Measurements from ENCODE around the gene FMNL1.

FMNL1 gene

DNA sequence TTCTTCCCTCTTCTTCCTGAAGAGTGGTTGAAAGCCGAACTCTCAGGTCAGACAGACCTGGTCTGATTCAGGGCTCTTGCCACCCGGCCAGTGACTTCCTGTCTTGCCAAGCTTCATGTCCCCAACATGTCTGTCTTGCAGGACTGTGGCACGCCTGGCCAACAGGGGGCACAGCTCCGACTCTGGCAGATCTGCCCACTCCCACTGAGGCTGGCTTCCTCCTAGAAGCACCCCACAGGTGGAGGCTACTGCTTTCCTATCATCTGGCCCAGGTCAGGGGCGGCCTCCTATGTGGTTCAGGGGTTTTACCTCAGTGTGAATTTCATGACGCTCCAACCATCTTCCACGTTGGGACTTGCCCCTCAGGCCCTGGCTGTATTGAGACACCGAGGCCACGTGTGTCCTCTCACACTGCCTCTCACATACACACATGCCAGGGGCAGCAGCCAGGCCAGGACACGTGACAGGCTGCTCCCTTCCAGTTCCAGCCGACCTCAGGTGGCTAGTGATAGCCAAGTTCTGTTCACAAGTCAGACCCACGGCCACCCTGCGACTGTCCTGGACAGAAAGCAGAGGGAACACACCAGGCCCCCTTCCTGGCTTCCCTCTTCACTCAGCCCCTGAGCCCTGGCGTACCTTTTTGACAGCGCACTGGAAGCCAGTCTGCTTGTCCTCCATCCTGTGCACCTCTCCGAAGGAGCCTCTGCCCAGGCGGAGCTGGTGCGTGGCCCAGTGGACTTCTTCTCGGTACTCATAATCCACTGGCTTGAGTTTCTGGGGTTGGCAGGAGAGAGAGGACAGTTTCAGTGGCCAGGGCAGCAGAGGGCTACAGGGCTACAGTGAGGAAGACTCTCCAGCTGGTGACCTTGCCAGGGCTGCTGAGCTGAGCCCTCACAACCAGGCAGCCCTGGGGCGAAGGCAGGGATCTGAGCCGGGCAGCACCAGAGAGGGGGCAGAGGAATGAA is 62.8 kb downstream of the FMNL1 start:
- DNase-seq = peak; percentile 60

DNA sequence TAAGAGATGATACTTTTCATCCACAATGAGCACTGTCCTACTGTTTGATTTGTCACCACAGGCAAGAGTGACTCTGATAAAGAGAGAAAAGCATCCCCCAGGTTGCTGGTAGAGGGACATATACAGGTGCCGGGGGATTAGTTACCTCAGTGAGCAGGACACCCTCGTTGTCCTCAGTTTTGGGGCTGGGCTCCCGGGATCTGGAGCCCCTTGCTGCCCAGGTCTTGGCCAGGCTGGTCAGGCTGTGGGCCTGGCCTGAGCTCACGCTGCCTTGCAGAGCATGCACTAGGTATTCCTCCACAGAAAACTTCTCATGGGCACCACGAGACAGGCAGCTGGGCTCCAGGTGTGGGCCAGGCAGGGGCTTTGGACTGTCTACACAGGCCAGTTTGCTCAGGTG is 64.6 kb downstream of the FMNL1 start:
- DNase-seq = no peak

DNA sequence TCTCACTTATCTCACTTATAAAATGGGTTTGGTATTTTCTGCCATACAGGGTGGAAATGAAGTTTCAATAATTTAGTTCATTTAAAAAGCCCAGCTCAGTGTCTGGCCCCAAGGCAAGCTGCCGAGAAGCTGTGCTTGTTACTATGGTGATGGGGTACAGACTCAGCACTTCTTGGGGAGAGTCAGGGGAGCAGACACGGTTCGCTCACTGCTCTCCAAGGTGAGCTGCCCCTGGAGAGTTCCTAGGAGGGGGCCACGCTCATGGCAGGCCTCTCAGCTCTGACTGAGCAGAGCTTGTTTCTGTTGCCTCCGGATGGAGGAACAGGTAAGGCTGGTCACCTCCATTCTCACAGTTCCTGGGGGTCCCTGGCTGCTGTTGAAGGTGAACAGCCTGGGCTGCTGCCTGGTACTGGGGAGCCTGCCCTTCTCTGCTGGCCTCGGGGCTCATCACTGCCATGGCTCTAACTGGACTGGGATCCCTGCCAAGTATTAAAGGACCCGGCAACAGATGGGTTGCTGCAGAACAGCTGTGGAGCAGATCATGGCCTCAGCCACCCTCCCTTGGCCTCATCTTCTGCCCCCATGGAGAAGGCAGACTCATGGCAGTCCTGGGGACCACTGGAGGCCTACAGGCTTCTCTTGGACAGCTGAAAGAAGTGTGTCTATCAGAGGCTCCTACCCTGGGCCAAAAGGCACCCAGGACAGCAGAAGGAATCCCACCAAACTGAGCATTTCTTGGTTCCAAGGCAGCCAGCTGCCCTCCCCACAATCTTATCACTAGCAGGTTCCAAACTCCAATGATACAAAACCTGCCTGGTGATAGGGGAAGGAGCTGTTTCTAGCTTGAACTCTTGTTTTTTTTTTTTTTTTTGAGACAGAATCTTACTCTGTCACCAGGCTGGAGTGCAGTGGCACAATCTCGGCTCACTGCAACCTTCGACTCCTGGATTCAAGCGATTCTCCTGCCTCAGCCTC is 66.1 kb downstream of the FMNL1 start:
- no peak for DNase-seq

DNA sequence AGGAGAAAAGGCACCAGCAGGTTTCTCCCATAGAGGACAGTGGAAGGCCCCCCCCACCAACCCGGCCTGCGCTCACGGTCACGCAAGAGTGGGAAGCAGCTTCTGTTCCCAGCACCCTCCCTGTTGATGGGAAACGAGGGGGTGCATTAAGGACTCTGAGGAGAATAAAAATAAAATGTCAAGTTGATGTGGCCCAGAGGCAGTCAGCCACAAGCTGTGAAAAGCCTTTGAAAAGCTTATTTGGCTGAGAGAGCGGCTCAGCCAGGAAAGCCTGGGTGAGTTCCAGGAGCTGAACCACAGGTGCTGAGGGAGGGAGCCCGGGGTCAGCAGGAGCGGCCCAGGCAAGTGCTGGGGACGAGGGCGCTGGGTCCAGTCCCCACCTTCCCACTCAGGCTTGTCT is 67.1 kb downstream of the FMNL1 start:
- DNase-seq = no peak

DNA sequence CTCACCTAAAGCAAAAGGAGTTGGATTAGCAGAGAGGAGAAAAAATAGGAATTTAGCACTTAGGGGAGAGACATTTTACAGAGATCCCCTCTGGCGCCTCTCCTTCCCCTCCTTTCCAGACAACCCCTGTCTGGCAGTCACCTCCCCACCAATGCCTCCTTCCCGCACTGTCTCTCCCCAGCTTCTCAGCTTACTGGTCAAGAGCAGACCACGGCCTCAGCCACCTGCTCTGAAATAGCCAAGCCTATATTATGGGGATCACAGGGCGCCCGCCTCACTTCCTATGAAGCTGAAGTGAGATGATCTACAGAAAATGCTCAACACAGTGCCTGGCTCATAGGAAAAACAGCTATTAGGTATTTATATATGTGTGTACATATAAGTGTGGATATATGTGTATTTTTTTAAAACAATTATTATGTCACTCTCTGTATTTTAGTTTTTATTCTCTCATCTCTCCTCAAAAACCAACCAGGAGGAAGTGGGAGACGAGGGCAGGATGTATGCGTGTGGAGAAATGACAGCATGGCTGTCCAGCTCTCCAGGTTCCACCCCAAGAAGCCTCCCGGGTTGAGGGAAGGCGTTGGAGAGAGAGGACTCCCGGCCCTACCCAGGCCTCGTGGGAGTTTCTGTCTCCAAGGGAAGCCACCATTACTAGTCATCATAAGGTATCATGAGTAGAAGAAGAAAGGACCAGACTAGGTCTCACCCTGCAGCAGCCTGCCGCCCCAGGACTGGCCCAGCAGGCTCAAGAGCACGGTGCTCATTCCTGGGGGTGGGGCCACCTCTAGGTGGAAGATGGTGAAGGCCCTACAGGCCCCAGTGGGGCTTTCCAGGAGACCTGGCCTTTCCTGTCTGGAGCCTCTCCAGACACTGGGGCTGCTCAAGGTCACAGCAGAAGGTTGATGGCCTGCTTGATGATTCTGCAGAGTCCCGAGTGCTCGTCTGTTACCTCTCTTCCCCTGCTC is 67.9 kb downstream of the FMNL1 start:
- DNase-seq = no peak

DNA sequence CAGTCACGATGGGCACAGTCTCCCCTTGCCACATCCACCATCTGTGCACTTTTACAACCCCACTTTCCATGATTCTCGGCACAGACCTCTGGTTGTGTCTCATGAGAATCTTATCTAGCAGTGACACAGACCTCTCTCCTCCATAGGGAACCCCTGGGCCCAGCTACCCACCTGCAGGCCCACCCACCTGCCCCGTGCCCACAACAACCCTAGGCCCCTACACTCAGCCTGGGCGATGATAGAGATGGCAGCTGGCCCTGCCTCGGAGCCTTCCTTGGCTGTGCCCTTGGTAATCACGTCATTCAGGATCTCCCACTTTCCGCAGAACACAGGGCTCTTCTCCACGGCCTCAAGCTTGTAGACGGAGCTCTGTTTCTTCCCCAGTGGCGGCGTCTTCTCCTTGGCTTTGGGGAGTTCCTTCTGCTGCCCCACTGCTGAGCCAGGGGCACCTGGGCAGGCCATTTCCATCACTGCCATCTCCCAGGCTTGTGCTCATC is 68.6 kb downstream of the FMNL1 start:
- DNase-seq = no peak

DNA sequence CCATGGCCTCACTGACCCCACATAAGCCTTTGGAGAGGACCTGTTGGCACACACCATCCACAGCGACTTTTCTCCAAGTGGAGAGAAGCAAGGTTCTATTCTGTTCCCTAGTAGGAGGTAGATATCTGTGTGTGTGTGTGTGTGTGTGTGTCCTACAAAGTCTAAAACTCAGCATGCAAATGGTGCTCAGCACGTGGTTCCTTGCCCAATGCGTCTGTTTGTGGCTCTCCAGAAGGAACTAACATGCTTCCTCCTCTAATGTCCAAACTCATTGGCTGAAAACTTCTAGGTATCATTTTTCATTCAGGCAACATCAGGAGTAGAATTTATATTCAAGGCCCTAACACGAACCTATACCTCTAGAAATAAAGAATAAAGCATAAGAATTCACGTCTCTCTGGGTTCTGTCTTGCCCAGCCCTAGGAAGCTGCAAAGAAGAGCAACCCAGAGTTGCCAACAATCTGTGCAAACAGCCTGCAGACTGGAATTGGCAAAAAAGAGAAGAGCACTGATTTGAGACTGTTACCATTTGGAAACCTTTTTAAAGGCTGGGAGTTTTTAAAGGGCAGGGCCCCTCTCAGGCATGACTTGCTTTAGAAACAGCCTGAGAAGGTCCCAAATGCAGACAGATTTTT is 69.6 kb downstream of the FMNL1 start:
- no peak for DNase-seq

DNA sequence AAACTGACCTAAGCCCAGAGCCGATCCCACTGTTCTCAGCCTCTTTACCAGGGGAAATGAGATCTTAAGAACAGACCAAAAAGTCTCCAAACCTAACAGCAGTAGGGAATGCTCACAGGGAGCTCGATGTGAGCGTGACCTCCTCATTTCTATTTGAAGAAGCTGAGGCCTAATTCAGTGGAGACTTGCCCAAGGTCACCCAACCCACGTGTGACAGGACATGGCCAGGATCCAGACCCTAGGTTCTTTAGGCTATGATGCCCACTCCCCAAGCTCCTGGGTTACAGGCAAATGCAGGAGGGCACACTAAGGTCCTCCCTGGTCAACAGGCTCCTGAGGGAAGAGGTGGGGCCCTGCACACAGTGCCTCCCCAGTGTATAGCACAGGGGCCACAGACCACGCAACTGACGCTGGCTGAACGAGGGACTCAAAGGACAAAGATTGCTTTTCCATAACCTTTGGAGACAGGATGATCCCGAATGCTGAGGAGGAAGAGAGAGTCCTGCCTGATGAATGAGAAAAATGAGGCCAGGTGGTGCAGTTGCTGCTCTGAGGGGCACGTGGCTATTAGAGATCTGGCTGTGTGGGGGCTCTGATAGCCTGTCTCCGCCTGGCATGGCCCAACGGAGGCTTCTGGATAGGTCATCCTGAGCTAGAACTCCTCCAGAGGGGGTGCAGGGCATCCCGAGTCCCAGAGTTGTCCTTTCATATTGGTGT is 71.2 kb downstream of the FMNL1 start:
- no peak for DNase-seq

DNA sequence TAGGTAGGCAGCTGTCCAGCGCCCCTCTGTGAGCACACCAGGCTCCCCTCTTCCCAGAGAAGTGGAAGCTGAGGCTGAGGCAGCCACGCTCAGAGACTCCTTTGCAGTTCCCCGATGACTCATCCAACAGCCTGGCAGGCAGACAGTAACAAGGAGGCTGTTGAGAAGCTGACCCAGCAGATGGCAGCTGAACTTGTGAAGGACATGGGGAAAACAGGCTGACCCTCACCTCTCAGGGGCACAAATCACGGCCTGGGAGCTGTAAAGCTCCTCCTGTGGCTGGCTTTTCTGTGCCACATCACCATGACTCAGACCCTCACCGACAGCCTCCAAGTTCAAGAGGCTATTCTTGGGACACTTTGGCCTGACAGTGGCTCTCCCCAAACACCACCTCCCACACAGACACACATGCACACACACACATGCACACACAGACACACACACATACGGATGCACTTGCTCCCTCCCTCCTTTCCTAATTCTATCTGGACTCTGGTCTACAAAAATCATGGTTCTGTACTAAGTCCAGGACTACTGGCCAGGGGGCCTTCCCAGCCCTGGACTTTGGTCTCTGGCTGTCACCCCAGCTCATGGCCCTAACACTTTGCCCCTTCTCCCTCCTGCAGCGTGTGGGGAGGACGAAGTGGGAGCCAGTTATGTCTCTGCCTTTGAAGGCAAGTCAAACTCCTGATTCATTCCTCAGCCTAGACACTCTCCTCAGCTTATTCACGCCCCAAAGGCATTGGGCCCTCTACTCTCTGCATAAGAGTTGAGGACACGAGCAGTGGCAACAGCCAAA is 71.9 kb downstream of the FMNL1 start:
- no peak for DNase-seq

DNA sequence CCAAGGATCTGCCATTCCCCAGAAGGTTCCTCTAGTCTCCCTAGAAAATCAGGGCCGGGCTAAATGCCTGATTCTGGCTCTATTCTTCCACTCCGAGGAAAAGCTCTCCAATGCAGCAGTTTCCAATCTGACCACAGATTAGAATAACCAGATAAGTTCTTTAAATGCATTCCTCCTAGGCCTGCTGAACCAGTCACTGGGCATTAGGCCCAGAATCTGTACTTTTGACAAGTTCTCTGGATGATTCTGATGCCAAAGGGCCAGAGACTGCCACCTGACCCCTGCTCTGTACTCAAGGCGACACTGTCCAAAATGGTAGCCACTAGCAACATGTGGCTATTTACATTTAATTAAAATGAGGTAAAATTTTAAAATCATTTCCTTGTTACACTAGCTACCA is 72.8 kb downstream of the FMNL1 start:
- no peak for DNase-seq

DNA sequence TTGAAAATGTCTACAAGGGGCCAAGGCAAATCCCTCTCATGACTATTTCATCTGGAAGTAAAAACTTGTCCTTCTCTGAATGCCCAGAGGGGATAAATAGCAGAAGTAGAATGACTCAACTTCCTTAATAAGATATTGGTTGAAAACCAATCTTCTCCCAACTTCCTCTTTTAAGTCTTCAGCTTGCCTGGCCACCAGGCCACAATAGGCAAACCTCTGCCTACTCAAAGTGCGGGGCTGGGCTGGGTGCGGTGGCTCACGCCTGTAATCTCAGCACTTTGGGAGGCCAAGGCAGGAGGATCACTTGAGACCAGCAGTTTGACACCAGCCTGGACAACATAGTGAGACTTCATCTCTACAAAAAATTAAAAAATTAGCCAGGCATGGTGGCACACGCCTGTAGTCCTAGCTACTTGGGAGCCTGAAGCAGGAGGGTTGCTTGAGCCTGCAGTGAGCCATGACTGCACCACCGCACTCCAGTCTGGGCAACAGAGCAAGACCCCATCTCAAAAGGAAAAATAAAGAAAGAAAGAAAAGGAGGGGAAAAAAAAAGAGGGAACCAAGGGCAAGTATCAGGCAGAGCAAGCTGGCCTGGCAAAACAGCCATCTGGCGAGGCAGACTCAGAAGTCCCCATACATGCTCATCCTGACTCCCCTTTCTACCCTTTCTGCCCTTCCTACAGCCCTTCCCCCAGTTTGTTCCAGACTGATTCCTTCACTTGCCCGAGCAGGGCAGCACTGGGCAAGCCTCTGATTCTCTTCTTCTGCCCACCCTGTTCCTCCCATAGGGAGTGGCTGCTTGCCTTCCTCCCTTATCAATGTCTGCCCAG is 74.5 kb downstream of the FMNL1 start:
- DNase-seq = no peak

DNA sequence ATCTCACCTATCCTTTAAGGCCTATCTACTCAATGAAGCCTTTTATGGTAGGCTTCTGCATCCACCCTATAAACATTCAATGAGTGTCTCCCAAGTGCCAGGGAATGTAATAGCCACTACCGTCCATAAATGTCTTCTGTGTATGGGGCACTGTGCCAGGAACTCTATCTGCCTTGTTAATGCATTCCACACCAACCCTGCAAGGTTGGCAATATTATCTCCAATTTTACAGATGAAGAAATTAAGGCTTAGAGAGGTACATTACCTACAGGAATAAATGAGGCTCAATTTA is 75.1 kb downstream of the FMNL1 start:
- DNase-seq = no peak
